GM12892 (cell line): ENCODE results near the gene SQOR.

ENCODE experiments used
- DNase-seq: peaks from one replicate; pipeline ENCODE4 v3.0.0; 2011; ENCODE audit not compliant: insufficient read length
- FAIRE-seq: peaks from 2 replicates; lab custom pipeline; 2011; peaks lifted over from hg19 to GRCh38; lab: Jason Lieb, UNC
- POLR2A ChIP-seq: IDR thresholded peaks from 2 replicates; pipeline ENCODE4 v1.6.1; 2011; ENCODE audit warnings: low read depth, low read length, control low read depth
- POLR2AphosphoS5 ChIP-seq: IDR thresholded peaks from 2 replicates; pipeline ENCODE4 v1.6.1; 2011; ENCODE audit warnings: low read depth, low read length, control low read depth
- TAF1 ChIP-seq: IDR thresholded peaks from 2 replicates; pipeline ENCODE4 v1.6.1; 2011; ENCODE audit warnings: low read depth, mild to moderate bottlenecking, control low read depth, low read length, borderline replicate concordance

Gene SQOR

GRCh38 chr15:45650889-45651525 is 16.2 kb downstream of the SQOR start:
- DNase-seq (no peak), FAIRE-seq (no peak)
- no peak for TF ChIP-seq POLR2A
- TF ChIP-seq POLR2AphosphoS5: no peak
- no peak for TF ChIP-seq TAF1

GRCh38 chr15:45653702-45654424 is 19.0 kb downstream of the SQOR start:
- TF ChIP-seq POLR2A (no peak), POLR2AphosphoS5 (no peak), TAF1 (no peak)
- no peak for DNase-seq
- no peak for FAIRE-seq

DNA sequence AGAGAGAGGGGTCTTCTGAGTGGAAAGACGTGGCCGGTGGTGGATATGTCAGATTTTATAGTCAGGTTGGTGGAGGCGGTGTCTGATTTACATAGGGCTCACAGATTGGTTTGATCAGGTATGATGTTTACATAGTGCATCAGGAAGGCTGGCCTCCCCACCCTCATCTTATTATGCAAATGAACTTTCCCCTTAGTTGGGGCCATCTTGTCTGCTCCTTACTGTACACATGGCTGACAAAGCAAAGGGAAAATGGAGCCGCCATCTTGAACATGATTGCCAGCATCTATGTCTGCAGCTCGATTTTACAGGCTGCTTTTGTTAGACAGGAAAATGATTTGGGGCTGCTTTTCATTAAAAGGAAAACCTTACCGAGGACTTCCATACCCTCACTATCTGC is 19.9 kb downstream of the SQOR start:
- no peak for TF ChIP-seq POLR2AphosphoS5
- DNase-seq (no peak), FAIRE-seq (no peak)

DNA sequence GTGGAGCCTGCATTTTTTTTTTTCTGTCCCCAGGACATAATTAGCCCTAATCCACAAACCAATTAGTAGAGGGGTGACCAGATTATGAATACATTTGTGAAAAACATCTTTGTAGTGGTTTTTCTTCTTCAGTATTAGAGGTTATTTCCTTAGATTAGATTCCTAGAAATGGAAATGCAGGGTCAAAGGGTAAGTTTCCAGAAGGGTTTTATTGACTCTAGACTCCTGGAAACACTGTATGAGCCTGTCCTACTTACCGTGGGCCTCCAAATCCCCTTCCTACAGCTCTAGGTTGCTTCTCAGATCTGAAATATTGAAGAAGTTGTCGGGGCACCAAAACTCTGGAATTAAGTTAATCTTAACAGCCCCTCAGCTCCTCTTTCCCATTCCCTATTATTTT is 22.4 kb downstream of the SQOR start:
- DNase-seq (no peak), FAIRE-seq (no peak)
- TF ChIP-seq POLR2AphosphoS5 (no peak), POLR2A (no peak)

DNA sequence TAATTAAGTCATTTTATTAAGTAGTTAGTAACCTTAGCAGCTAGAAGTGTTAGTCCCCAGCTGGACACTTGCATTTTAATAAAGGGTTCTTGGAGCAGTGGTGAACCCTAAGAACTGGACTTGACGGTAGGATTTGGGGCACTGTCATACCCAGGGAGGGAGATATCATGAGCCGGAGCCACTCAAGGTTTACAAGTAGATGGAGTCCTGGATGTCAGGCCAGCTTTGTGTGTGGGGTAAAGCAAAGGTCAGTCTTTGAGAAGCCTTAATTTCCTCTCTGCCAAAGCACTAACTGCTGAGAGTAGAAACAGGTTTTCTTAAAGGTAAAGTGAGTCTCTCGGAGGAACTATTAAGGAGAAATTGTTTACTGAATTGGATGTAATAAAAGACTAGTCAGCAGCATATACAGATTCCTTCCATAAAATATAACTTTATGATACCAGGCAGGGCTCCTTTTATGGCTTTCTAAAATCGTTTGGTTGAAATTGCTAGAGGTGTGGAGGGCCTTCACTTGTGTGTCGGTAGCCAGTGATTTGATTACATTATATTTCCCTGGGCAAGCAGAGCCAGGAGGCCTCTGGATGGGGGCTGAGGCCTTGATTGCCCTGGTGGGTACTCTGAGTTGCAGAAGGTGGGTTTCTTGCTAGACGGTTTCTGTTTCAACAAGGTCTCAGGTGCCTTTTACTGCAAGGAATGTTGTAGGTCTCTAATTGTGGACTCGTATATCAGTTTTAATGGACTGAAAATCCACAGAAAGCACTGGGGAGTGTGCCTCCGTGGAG is 23.1 kb downstream of the SQOR start:
- TF ChIP-seq POLR2A: no peak
- FAIRE-seq (no peak), DNase-seq (no peak)

DNA sequence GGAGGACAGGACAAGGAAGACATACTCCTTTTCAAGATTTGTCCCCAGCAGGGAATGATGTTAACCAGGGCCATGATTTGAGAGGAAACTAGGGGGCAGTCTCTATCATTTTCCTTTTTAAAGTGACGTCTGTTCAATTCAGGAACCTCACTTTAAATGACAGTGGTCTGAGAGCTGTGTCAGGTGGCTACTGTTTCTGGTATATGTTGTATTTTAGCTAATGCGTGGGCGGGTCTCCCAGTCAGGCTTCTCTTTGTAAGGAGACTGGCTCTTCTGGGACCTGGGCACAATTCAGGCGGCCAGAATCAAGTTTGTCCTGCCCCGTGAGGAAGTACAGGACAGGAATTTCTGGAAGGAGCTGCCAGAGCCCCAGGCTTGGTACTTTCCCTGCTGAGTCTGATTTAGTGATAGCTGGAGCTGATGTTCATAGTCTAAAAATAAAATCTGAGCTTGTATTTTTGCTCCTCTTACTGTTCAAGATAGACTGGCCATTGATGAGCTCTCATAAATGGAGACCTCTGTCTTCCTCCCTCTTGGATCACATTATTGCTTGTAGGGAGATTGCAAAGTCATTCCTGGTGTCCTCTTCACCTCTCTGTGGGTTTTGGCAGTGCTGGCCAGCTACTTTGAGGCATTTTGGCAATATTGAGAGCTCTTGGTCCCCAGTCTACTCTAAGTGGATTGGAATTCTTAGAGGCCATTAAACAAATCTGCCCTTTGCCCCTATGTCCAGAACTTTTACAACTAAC is 25.6 kb downstream of the SQOR start:
- TF ChIP-seq TAF1: no peak
- no peak for TF ChIP-seq POLR2A
- TF ChIP-seq POLR2AphosphoS5: no peak
- no peak for DNase-seq
- no peak for FAIRE-seq

DNA sequence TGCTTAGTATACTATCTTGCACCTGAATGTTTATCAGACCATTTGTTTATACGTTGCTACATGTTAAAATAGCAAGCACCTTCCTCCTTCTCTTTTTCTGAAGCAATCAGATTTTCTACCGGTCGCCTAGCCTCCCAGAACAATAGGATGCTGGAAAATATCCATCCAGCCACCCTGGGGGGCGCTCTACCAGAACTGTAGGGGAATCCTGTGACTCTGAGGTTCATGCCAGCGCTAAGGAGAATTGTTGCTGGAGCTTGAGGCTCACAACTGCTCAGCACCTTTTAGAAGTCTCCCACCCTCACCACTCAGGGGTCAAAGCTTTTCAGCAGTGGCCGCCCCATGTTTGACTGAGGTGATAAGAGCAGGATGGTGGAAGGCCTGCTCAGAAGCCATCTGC is 27.5 kb downstream of the SQOR start:
- no peak for TF ChIP-seq POLR2A
- DNase-seq (no peak), FAIRE-seq (no peak)

GRCh38 chr15:45664451-45664850 is 29.6 kb downstream of the SQOR start:
- DNase-seq: no peak
- no peak for FAIRE-seq
- TF ChIP-seq POLR2AphosphoS5 (no peak), POLR2A (no peak), TAF1 (no peak)

DNA sequence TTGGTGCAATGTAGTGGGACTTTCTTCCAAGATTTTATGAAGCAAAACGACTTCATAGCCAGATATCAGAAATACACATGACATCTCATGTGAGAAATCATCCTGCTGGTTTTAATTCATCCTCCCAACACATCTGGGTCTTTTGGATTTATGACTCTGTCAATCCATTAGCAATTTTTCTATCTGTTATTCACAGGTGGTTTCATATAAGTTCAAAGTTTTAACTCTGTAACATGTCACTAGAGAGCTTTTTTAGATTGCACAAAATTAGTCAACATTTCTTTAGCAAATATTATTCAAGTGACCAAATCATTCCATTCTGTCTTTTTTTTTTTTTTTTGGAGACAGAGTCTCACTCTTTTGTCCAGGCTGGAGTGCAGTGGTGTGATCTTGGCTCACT is 30.4 kb downstream of the SQOR start:
- DNase-seq (no peak), FAIRE-seq (no peak)
- no peak for TF ChIP-seq POLR2A
- no peak for TF ChIP-seq POLR2AphosphoS5
- no peak for TF ChIP-seq TAF1

DNA sequence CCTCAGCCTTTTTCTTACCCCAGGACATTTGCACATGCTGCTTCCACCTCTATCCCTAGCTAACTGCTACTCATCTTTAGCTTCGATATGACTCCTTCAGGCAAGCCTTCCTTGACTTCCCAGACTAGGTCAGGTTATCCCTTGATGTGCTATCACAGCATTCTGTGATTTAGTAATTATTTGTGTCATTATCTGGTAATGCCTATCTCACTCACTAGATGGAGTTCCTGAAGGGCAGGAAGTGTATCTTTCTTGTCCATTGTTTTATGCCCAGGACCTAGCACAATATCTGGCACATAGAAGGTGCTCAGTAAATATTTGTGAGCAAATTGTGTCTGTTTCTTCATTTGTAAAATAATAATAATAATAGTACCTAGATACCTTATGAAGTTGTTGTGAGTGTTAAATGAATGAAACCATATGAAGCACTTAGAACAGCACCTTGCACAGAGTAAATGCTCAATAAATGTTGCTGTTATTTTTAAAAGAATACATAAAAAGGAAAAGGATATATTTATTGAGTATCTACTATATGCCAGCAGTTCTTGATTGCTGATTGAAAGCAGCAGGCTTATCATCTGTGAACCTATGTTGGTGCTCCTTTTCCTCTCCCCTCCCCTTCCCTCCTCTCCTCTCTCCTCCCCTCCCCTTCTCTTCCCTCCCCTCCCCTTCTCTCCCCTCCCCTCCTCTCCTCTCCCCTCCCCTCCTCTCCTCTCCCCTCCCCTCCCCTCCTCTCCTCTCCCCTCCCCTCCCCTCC is 31.5 kb downstream of the SQOR start:
- FAIRE-seq (no peak), DNase-seq (no peak)
- TF ChIP-seq TAF1 (no peak), POLR2AphosphoS5 (no peak), POLR2A (no peak)

DNA sequence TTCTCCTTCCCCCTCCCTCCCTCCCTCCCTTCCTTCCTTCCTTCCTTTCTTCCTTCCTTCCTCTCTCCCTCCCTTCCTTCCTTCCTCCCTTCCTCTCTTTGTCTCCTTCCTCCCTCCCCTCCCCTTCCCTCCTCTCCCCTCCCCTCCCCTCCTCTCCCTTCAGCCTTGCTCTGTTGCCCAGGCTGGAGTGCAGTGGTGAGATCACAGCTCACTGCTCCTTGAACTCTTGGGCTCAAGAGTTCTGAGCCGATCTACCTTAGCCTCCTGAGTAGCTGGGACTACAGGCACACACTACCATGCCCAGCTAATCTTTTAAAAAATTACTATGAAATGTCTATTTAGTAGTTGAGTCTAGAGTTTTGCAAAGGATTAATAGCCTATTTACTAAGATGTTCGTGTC is 32.2 kb downstream of the SQOR start:
- DNase-seq (no peak), FAIRE-seq (no peak)
- TF ChIP-seq POLR2A (no peak), TAF1 (no peak), POLR2AphosphoS5 (no peak)
